Activated naive CD4-positive, alpha-beta T cell treated with Interleukin-2 at 50 U/mL for 16 hours (primary cell): ENCODE measurements around the gene GNG13.
"Not testable (repeated sequence)": the region's sequence is repeated elsewhere in the genome, so short reads cannot be mapped to it uniquely, and the experiment has no call there.

Experiments used
- DNase-seq: peaks from one replicate; pipeline ENCODE4 v3.0.0-alpha.2; 2020

The GNG13 gene

DNA sequence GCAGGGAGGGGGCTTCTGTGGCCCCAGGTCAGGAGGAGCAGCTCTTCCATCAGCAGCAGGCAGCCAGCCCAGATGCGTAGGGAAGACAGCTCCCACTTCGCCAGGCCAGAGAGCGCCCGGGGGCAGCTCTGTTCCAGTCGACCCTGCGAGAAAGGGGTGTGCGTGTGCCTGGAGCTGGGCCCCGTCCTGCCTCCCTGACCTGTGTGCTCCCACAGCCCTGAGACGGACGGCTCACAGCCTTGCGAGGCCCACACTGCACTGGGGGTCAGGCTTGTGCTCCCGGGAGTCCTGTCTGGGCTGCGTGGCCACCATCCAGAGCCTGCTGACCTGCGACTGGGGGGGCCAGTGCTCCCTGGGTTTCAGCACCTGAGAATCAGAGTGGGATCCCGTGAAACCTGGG, 40.5 kb downstream of the GNG13 start:
- DNase-seq, result no peak

DNA sequence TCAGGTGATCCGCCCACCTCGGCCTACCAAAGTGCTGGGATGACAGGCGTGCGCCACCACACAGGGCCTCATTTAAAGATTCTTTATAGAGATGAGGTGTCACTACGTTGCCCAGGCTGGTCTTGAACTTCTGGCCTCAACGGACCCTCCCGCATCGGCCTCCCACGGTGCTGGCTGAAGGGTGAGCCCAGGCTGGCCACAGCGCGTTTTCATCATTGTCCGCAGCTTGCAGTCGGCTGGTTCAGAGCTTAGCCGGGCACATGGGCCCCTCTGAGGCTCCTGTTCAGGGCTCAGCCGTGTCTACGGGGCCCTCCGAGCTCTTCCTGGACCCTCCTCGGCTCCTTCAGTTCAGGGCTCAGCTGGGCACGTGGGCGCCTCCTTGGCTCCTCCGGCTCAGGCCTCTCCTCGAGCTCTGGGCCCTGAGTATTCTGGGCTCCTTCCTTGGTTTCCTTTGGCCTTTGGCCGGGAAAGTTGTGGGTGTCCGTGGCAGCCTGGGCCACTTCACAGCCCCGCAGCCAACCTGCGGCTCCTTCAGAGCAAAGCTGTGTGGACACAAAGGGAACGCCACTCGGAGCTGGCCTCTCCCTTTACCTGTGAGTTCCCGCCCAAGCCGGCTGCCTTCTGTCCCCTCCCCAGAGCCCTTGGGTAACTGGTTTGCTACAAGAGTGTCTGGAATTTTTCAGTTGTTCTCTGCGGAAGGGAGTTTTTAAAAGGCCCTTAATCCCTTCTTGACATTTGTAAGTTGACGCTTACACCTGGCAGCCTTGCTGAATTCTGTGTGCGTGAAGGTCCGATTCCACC, 41.2 kb downstream of the GNG13 start:
- DNase-seq, result no peak

DNA sequence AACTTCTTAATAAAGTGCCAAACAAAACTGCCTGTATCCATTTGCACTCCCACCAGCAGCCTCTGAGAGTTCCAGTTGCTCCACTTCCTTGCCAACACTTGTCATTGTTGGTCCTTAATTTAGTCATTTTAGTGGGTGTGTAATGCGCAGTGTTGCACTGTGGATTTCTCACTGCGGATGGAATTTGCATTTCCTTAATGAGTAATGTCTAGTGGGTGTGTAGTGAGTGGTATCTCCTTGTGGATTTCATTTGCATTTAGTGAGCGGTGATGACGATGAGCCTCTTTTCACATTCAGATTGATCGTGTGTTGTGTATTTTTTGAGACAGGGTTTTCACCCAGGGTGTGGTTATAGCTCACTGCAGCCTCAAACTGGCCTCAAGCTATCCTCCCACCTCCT, 44.1 kb downstream of the GNG13 start:
- DNase-seq, result no peak

DNA sequence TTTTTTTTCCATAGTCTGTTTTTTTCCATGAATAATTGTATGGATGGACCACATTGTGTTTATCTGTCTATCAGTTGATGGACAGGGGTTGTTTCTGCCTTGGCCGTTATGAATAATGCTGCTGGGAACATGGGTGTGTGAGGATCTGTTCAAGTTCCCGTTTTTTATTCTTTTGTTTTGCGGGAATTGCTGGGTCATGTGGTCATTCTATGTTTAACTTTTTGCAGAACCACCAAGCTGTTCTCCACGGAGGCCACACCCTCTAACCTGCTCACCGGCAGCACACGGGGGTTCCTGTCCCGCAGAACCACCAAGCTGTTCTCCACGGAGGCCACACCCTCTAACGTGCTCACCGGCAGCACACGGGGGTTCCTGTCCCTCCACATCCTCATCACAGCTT, 45.9 kb downstream of the GNG13 start:
- no peak for DNase-seq

- DNase-seq, result not testable (repeated sequence)
Measured at GRCh38 chr16:754121-754607, 46.4 kb downstream of the GNG13 start.

DNA sequence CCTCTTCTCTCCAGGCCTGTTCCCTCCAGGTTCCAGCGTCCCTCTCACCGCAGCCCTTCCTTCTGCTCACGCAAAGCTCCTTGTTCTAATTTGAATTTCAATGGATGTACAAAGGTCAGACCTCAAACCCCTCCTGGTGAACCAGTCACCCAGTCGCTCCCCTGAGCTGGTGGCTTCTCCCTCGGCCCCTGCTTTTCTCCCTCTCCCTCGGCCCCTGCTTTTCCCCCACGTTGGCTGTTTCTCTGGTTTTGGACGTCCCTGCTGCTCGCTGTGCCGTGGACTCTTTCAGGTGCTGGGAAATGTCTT, 48.6 kb downstream of the GNG13 start:
- DNase-seq, result no peak

DNA sequence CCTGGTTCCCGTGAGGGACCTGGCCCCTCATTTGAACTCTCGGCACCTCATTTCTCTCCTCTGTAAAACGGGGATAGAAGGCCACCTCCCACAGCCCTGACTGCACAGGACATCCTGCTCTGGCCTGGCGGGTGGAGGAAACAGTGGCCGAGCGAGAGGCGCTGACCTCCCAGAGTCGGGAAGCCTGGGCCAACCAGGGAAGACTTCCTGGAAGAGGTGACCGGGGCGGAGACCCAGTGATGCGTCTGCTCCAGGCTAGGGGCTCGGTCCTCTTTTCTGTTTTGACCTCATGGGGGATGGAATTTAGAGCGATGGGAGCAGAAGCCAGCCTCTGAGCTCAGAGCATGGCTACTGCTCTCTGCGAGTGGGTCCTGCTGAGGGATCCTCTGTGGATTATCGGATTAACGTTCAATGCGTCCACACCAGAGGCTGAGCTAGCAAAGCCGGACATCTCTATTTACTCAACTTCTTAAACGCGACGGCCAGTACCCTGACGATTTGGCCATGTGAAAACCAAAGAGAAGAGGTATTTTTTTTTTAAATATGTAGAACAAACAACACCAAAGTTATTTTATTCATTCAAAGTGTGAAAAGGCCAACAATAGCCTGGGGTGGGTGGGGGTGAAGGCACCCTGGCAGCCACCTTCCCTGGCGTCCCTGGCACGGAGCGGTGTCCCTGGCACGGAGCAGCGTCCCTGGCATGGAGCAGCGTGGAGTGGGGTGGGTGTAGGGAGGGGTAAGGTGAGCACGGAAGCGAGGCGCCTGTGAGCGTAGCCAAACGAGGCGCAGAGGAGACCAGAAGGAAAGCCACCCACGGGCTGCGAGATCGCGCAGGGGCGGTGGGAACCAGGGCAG, 49.2 kb downstream of the GNG13 start:
- no peak for DNase-seq

GRCh38 chr16:750485-750884, 50.0 kb downstream of the GNG13 start:
- no peak for DNase-seq

GRCh38 chr16:749010-749409, 51.5 kb downstream of the GNG13 start:
- no peak for DNase-seq
